ENCODE results near the gene CLRN1.
"Not testable (repeated sequence)": the region's sequence is repeated elsewhere in the genome, so short reads cannot be mapped to it uniquely, and the experiment has no call there.

Gene CLRN1

GRCh38 chr3:150972366-150973071 lies at the start of gene CLRN1:
CLRN1 (minus strand) TSS chr3:150972727; CDS start chr3:150972708, 19 bp downstream.
- no peak for DNase-seq

GRCh38 chr3:151016478-151016795 lies 43.9 kb upstream of the CLRN1 start:
- no peak for DNase-seq

- no peak for DNase-seq
Observed at GRCh38 chr3:151015767-151016477, 43.4 kb upstream of the CLRN1 start.

GRCh38 chr3:151015181-151015580 lies 42.7 kb upstream of the CLRN1 start:
- DNase-seq, result no peak

GRCh38 chr3:151014501-151015018 lies 42.0 kb upstream of the CLRN1 start:
- no peak for DNase-seq

GRCh38 chr3:151012753-151013152 lies 40.2 kb upstream of the CLRN1 start:
- DNase-seq, result no peak

GRCh38 chr3:151011427-151011826 lies 38.9 kb upstream of the CLRN1 start:
- DNase-seq, result no peak

- DNase-seq, result no peak
Observed at GRCh38 chr3:151009981-151010380, 37.5 kb upstream of the CLRN1 start.

- no peak for DNase-seq
Observed at GRCh38 chr3:151009430-151009829, 36.9 kb upstream of the CLRN1 start.

GRCh38 chr3:151008699-151009098 lies 36.2 kb upstream of the CLRN1 start:
- DNase-seq, result no peak

- no peak for DNase-seq
Observed at GRCh38 chr3:151003768-151004134, 31.2 kb upstream of the CLRN1 start.

- DNase-seq, result no peak
Observed at GRCh38 chr3:151003029-151003767, 30.7 kb upstream of the CLRN1 start.

- DNase-seq, result no peak
Observed at GRCh38 chr3:151002003-151002981, 29.8 kb upstream of the CLRN1 start.

- DNase-seq, result no peak
Observed at GRCh38 chr3:150998996-150999395, 26.5 kb upstream of the CLRN1 start.

- no peak for DNase-seq
Observed at GRCh38 chr3:150996731-150997130, 24.2 kb upstream of the CLRN1 start.

- DNase-seq, result no peak
Observed at GRCh38 chr3:150995510-150995909, 23.0 kb upstream of the CLRN1 start.

GRCh38 chr3:150989208-150989607 lies 16.7 kb upstream of the CLRN1 start:
- DNase-seq, result no peak

- not testable (repeated sequence) for DNase-seq
Observed at GRCh38 chr3:150988395-150988794, 15.9 kb upstream of the CLRN1 start.

- DNase-seq, result no peak
Observed at GRCh38 chr3:150985711-150986110, 13.2 kb upstream of the CLRN1 start.

GRCh38 chr3:150984066-150984465 lies 11.5 kb upstream of the CLRN1 start:
- DNase-seq, result no peak

GRCh38 chr3:150978566-150979148 lies 6.1 kb upstream of the CLRN1 start:
- DNase-seq, result no peak

GRCh38 chr3:150975992-150976368 lies 3.5 kb upstream of the CLRN1 start:
- DNase-seq, result no peak
